ENCODE data around the gene RLN3. TPM values are rescaled to one million over a fixed set of nuclear protein-coding genes. Genes with fewer than 3 reads are reported as not detected.

RLN3 gene
- total and polyA plus RNA-seq, 9 of the 15 experiments (the other 6 are each of a cell fraction or from before 2014, with no cell fraction given): 0.31 to 1.2 (median 0.71) TPM; not detected in 6

GRCh38 chr19:14048443-14049153 is 20.6 kb downstream of the RLN3 start (continued):
- TF ChIP-seq AFF4 (CRISPR knock-in tag; IDR thresholded peaks at IDR 0.05) (no peak), CC2D1A (IDR thresholded peaks at IDR 0.05) (peak; percentile 70), SMARCA4 (IDR thresholded peaks at IDR 0.05) (peak; percentile 45; the same call in 1 of the 2 replicates), SMC3 (conservative IDR thresholded peaks at IDR 0.05; ENCODE audit: insufficient read depth, low read depth, low read length) (peak; percentile 38; the same call in 1 of the 2 replicates), CREB5 (CRISPR knock-in tag; IDR thresholded peaks at IDR 0.05) (no peak), CTCF (IDR thresholded peaks at IDR 0.05 in 2 of 3, conservative IDR thresholded peaks at IDR 0.05 in 1 of 3; ENCODE audit: insufficient read depth in 2 of 3, low read depth in 1 of 3, low read length in 3 of 3) (peak; percentile 88 to 96 (median 89)), ZKSCAN3 (CRISPR knock-in tag; IDR thresholded peaks at IDR 0.05) (no peak), ZNF57 (CRISPR knock-in tag; IDR thresholded peaks at IDR 0.05) (no peak), FIP1L1 (IDR thresholded peaks at IDR 0.05; ENCODE audit: low read depth, low read length, poor library complexity, severe bottlenecking) (no peak), ARNT (IDR thresholded peaks at IDR 0.05) (no peak), DEAF1 (CRISPR knock-in tag; IDR thresholded peaks at IDR 0.05) (0 out of 2 replicates have a peak, but pooled peaks have one; percentile 24)

Measured in K562 (cell line).